Camera-type eye (tissue), 1 donor: ENCODE measurements around the gene TSEN2. TPM values are rescaled to one million over a fixed set of nuclear protein-coding genes. Genes with fewer than 3 reads are reported as not detected.

ENCODE experiments used
- total RNA-seq: library from RNA; depleted of rRNA; stranded (reverse); fragments of >200 nt; gene quantifications from one replicate; pipeline ENCODE4 v1.2.3, GENCODE V29; 2014

TSEN2 gene
- 33.8 TPM for total RNA-seq

GRCh38 chr3:12484198-12484982 lies at the start of gene TSEN2:
TSS of gene TSEN2 (plus strand) at chr3:12484480. CDS start at chr3:12489801, 5,321 bp downstream.

GRCh38 chr3:12545473-12545791 lies 61.2 kb downstream of the TSEN2 start, which contains the start of gene MKRN2OS:
TSS of gene MKRN2OS (minus strand) at chr3:12545499. CDS start at chr3:12545464, 35 bp downstream.

DNA sequence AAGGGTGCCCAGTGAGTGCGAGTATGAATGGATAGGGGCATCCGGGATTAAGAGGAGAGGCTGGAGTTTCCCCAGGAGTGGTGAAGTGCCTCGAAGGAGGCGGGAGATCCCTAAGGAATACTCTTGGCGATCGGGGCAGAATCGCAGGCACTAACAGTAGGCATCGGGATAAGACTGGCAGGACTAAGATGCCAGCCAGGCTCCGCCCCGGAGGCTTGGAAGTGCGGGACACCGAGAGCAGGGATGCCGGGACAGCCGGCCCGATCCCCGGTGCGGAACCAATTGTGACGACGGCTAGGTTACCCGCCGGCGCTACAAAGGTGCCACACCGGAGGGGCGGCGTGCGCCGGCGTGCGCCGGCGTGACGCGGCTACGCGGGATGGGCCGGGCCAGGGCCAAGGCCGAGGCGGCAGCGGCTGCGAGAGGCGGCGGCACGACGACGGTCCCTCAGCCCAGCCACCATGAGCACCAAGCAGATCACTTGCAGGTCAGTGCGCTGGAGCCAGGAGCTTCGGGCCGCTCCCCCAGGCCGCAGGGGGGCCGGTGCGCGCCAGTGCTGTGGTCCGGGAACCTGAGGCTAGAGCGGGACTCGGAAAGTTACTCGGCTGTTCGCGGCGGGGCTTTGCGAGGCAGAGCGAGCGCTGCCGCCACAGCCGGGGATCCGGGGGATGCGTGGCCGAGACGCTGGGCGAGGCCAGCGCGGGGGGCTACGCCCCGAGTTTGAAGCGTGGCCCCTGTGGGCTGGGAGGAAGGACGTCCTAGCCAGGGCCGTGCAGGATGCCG lies 72.6 kb downstream of the TSEN2 start, which contains the start of gene MKRN2:
Gene MKRN2, plus strand, starts transcription at position 398 of the 783 bp plus-strand sequence. Its CDS starts 64 bp downstream, at position 462.

Other genes with a start within 250 kb of the TSEN2 start
- 5.5 TPM for gene PPARG, start 195.4 kb upstream of the TSEN2 start, total RNA-seq
- not detected for gene MKRN2OS, start 61.0 kb downstream of the TSEN2 start, total RNA-seq
- gene MKRN2, start 72.6 kb downstream of the TSEN2 start, total RNA-seq, result 51.4 TPM
- gene RAF1, start 179.6 kb downstream of the TSEN2 start, total RNA-seq, result 156 TPM